Stimulated activated CD4-positive, alpha-beta T cell treated with anti-CD3 and anti-CD28 coated beads, TNF-alpha, amount 100 ng/mL, for 24 hours (primary cell): ENCODE results near the gene ZSWIM6.

ENCODE experiments used
- DNase-seq, 3 experiments: peaks; one replicate each; pipeline ENCODE4 v3.0.0-alpha.2; 2020; ENCODE audit warnings: low read depth in 3 of 3

The ZSWIM6 gene

DNA sequence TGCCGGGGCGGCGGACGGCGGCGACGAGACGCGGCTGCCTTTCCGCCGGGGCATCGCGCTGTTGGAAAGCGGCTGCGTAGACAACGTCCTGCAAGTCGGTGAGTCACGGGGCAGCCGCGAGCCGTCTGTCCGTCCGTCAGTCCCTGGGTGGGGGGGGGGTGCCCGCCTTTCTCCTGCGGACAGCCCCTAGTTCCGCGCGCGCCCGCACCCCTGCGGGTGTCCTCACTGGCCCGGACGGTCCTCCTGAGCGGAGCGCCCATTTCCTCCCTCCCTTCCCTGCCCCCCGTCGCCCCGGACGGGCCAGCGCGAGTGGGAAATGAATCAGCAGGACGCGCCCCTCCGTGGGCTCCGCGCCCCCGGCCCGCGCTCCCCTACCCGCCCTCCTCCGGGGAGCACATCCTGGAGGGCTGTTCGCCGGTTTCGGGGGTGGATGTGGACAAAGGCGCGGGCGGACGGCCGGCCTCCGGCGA, 828 bp downstream of the ZSWIM6 start:
- DNase-seq = peak in 1 of 3 experiments; percentile 25

DNA sequence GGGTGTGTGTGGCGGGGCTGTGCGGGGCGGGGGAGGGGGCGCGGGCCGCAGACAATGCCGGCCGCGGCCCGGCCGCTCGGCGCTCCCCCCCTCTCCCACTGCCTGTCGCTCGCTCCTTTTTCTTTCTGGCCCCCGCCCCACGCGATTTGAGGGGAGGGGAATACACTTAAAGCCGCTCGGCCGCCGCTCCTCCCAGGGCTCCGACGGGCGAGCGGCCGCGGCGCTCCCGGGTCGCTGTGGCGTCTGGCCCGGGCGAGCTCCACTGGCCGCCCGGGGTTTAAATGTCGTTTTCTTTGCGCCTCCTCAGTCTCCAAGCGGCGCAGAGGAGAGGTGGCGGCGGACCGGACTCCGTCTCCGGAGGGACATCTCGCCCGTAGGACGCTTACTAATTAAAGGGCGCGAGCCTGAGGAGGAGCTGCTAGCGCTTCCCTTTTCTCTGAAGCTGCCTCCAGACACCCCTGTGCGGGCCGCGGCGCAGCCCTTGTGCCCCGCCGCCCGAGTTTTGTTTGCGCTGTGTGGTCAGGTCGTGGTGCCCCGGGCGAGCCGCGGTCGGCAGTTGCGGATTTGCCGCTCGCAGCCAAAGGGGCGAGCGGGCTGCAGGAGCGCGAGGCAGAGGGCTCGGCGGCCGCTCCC, 1.4 kb downstream of the ZSWIM6 start:
- peak in 1 of 3 experiments; percentile 16 for DNase-seq

DNA sequence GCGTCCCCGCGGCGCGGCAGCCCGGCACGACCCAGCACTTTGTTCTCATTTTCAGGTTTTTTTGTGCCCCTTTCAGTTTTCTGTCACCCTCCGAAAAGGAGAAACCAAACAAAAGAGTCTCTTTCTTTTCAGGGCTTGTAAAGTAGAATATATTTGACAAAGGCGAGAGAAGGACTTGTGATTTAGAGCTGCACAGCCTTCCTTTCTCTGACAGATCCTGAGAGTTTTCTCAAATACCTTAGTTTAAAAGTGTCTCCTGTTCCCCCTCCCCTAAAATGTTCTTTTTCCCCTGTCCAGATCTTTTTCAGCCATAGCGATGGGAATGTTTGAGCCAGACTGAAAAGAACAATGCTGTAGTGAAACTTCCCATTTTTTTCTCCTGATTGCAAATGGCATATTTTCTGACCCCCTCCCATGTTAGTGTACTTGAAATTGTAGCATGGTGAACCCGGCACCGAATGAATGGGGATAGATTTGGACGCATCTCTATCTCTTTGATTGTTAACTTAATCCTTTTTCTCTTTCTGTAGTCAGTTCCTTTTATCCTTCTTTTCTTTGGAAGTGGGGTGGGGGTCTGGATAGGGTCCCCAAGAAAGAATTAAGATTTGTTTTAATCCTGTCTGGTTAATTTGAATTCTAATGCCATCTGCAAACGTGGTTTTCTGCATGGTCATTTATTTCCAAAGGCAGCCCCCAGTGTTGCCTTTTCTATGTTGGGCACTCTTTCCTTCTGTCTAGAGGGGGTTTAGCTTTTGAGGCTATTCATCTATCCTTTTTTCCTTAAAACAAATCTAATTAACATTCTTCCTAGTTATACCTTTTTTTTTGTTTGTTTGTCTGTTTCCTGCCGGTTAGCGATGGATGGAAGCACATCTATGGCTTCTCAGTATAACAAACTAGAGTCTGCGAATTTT, 2.2 kb downstream of the ZSWIM6 start:
- no peak for DNase-seq

DNA sequence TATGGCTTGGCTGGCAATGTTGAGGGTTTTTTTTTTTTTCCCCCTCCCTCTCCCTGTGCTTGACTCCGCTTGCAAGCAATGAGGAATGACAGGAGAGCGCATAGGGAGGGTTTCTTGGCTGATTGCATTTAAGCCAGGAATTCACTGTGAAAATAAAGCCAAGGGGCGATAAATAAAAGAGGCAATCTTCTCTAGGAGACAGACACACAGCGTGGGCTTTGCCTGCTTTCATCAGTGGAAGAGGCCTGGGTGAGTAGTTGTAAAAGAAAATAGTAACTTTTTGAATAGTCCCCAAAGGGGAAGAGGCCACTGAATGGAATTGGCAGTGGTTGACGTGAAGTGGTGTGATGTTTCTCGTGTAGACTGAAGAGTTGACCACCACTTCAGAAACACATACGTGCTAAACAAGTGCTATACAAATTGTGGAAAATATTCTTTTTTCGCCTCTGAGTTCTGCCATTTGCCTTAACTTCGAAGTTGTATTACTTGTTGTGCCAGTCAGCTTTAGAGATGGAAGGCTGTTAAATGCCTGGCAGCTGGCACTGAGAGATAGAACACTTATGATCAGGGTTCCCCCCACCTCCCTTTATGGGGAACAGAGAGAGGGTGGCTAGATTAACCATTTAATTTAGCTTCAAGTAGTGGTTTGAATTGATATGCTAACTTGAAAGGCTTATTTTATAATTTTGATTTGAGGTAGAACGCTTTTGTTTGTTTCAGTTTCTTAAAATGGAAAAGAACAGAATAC, 3.0 kb downstream of the ZSWIM6 start:
- DNase-seq = no peak

DNA sequence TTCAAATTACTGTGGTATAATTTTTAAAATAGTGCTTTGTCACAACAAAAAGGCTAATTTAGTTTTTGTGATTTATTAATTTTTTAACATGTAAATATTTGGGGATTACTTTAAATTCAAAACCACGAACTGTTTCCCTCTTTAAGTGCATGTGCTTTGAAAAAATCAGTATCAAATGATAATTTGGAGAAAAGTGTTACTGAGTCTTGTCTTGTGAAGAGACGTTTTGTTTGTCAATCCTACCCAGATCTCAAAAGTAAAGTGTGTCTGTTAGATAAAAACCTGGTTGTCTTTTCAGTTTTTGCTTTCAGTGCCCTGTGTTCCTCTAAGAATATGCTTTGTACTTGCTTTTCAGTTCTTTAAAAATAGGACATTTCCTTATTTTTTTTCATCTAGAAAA, 7.7 kb downstream of the ZSWIM6 start:
- no peak for DNase-seq

DNA sequence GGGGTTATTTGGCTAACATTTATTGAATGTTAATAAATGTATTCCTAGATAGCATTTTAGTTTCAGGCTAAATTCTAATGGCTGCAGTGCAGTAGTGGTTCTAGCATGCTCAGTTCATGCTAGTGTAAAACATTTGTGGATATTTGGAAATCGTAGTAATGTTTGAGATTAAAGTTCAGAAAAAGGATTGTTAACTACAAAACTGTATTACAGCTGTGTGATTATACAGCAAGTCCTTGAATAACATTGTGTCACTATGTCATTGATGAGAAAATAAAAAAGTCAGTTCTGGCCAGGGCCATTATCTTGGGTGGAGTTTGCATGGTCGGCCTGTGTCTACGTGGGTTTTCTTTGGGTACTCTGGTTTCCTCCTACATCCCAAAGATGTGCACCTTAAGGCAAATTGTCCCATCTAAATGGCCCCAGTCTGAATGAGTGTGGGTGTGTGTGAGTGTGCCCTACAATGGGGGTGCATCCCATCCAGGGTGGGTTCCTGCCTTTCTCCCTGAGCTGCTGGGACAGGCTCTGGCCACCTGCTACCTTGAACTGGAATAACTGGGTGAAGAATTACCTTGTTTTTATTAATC, 8.8 kb downstream of the ZSWIM6 start:
- no peak for DNase-seq

GRCh38 chr5:61342071-61342501, 10.0 kb downstream of the ZSWIM6 start:
- no peak for DNase-seq

- no peak for DNase-seq
Observed at GRCh38 chr5:61344187-61344944, 12.3 kb downstream of the ZSWIM6 start.

- no peak for DNase-seq
Observed at GRCh38 chr5:61346511-61346910, 14.5 kb downstream of the ZSWIM6 start.

DNA sequence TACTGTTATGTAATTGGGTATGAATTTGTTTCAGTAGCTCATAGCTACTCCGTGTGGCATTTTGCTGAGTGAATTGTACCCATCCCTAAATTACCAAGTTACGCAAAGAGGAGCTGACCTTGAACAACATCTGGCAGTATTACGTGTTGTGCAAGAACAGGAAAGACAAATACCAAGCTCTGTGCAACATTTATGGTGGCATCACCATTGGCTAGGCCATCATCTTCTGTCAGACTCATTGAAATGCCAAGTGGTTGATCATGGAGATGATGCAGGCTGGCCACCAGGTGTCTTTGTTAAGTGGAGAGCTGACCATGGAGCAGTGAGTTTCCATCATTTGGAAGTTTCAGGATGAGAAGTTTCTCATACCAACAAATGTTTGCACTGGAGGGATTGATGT, 15.0 kb downstream of the ZSWIM6 start:
- no peak for DNase-seq

DNA sequence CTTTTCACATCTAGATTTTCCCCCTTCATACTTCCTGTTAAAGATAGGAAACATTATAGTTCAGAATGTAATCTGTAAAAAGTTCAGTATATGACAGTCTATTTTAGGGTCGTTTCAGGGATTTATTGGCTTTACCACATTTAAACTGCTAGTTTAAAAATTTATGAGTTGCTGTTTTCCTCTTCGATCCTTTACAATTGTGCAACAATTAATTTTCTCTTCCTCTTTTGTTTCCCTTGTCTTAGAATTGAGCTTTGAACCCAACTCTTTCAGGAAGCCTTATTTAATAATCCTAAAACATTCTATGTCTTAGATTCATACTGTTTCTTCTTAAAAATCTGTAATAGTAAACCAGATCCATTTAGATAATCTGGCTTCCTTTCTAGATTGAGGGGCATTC, 16.4 kb downstream of the ZSWIM6 start:
- DNase-seq = no peak

DNA sequence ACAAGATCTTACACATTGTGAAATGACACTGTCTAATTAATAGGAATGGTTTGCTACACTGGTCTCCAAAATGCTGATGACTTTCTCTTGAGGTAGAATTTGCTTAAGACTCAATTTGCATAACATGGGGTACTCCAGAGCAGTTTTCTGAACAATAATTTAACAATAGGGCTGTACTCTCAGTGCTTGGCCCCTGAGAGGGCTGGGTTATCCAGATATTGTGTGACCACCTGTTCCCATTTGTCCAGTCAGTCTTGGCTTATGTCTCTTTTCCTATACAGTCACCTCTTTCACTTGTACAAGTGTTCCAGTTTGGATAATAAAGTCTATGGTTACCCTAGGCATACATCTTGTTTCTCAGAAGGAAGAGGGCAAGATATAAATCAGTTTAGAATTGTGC, 17.9 kb downstream of the ZSWIM6 start:
- DNase-seq = no peak

DNA sequence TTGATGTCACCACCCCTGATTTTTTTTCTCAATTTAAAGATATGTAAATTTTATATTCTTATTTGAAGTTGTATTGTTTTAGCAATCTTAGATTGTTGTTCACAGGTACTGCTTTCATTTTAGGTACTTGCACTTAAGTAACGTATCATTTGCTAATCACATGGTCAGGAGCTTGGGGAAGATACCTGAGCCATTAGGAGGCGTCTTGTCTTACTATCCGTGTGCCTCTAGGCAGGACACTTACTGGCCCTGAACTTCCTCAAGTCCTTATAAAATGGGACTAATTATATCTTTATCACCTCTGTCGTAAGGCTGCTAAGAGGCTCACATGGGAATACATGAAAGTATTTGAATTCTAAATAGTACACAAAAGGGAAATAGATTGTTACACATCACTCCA, 18.5 kb downstream of the ZSWIM6 start:
- DNase-seq = no peak

DNA sequence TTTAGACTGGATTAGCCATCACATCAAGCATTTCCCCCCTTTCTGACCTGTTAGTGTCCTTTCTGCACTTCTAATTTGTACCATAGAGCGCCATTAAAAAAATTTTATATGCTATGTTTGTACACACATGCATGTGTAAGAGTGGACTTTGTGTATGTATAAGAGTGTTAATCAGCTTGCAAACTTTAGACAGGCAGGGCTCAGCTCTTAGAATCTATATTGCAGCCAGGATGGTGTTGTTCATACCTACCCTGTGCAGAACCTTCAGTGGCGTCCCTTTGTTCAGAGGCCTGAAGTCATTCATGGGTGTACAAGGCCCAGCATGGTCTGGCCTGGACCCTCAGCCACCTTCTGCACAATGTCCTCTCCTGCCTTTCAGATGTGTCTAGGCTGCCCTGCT, 19.7 kb downstream of the ZSWIM6 start:
- DNase-seq = no peak

DNA sequence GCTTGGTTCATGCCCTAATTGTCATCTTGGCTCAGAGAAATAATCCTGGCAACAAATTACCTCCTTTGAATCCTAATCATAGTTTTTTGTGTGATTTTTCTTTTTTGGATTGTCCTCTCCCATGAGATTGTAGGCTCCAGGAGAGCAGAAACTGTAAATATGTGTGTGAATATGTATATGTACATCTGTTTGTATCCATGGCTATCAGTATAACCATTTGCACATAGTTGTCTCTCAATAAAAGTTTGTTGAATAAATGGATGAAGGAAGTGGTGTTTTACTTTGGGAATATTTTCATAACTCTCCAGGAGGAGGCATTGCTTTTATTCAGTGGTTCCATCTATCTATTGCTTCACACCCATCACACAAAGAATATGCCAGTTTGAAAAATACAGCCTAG, 20.1 kb downstream of the ZSWIM6 start:
- DNase-seq = no peak

GRCh38 chr5:61352612-61353156, 20.6 kb downstream of the ZSWIM6 start:
- DNase-seq = no peak

DNA sequence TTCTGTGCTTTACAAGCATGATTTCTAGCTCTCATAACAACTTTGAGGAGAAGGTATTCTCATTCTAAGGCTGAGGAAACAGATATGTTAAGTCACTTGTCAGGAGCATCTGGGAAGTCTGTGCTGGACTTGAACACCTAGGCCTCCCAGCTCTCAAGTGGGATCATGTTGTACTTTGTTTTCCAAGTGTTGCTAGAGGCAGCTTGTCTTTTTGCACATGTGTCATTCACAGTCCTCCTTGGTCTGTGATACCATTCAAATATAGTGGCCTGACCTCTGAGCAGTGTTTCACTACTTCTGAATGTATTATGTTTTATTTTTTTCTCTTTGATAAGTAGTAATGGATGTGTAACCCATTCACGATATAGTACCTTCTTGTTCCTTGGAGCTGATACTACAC, 21.2 kb downstream of the ZSWIM6 start:
- DNase-seq = no peak

DNA sequence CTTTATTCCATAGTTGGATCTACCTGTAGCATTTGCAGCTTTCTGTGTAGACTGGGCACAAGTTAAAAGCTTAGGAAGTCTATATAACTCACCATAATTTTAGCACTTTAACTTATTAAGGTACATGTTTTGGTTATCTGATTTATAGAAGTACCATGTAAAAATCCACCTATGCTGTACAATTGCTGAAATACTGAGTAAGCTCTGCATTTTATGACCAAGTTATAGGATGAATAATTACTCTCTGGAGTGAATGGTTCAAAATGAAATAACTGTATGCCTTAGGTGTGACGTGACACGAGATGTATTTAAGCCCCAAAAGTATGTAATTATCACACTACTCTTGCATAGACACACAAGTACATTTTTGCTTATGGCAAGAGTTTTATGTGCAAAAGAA, 22.1 kb downstream of the ZSWIM6 start:
- DNase-seq = no peak

- DNase-seq = no peak
Observed at GRCh38 chr5:61357745-61358144, 25.7 kb downstream of the ZSWIM6 start.

GRCh38 chr5:61362796-61363368, 30.8 kb downstream of the ZSWIM6 start:
- no peak for DNase-seq
